ENCODE measurements around the gene PHAX. TPM values are rescaled to one million over a fixed set of nuclear protein-coding genes. Genes with fewer than 3 reads are reported as not detected.

PHAX gene
- total RNA-seq, 2 donors from 2014 or later = 22.2 to 40.7 TPM

GRCh38 chr5:126650463-126650862, 49.7 kb downstream of the PHAX start:
- Histone ChIP-seq H3K4me3 (no peak overlapping the region), H3K4me1 (replicated peaks) (no peaks in the 10 kb centered on the region), H3K27ac (no peak overlapping the region), H3K9me3 (no peaks in the 10 kb centered on the region), H3K27me3 (replicated peaks; ENCODE audit: insufficient read depth) (no peaks in the 10 kb centered on the region), H3K36me3 (no peaks in the 10 kb centered on the region)
- DNase-seq (ENCODE audit: low spot score) = no peak
- 92% methylated on average over 1 of the region's 1 CpG for WGBS
- intact Hi-C loops (cut with DNase I) = no loop called here
- TF ChIP-seq CTCF (IDR thresholded peaks at IDR 0.05) = no peak
- TF ChIP-seq POLR2A (IDR thresholded peaks at IDR 0.05) = no peak
- no peak for TF ChIP-seq POLR2AphosphoS5 (IDR thresholded peaks at IDR 0.05)

GRCh38 chr5:126651013-126651577, 50.3 kb downstream of the PHAX start:
- H3K4me1 ChIP-seq (replicated peaks) = no peaks in the 10 kb centered on the region
- H3K27me3 ChIP-seq (replicated peaks; ENCODE audit: insufficient read depth) = no peaks in the 10 kb centered on the region
- H3K4me3 ChIP-seq = no peak overlapping the region
- 55% methylated on average over 1 of the region's 1 CpG for WGBS
- intact Hi-C loops (cut with DNase I) = no loop called here
- no peaks in the 10 kb centered on the region for H3K9me3 ChIP-seq
- H3K27ac ChIP-seq = no peak overlapping the region
- DNase-seq (ENCODE audit: low spot score) = no peak
- no peaks in the 10 kb centered on the region for H3K36me3 ChIP-seq
- TF ChIP-seq CTCF (IDR thresholded peaks at IDR 0.05) = no peak
- no peak for TF ChIP-seq POLR2A (IDR thresholded peaks at IDR 0.05)
- no peak for TF ChIP-seq POLR2AphosphoS5 (IDR thresholded peaks at IDR 0.05)

GRCh38 chr5:126656401-126657007, 55.8 kb downstream of the PHAX start:
- WGBS = 1% methylated on average over 5 of the region's 5 CpGs
- Histone ChIP-seq H3K4me3 (no peak overlapping the region), H3K36me3 (no peaks in the 10 kb centered on the region), H3K27me3 (replicated peaks; ENCODE audit: insufficient read depth) (no peaks in the 10 kb centered on the region), H3K4me1 (replicated peaks) (no peaks in the 10 kb centered on the region), H3K27ac (no peak overlapping the region), H3K9me3 (no peaks in the 10 kb centered on the region)
- TF ChIP-seq CTCF (IDR thresholded peaks at IDR 0.05) (peak; percentile 23 to 69 (median 60)), POLR2AphosphoS5 (IDR thresholded peaks at IDR 0.05) (no peak)
- DNase-seq (ENCODE audit: low spot score) = no peak
- intact Hi-C loops (cut with DNase I) = no loop called here

- Histone ChIP-seq H3K27ac (no peak overlapping the region), H3K4me3 (no peak overlapping the region), H3K9me3 (no peaks in the 10 kb centered on the region), H3K4me1 (replicated peaks) (no peaks in the 10 kb centered on the region), H3K27me3 (replicated peaks; ENCODE audit: insufficient read depth) (no peaks in the 10 kb centered on the region), H3K36me3 (no peaks in the 10 kb centered on the region)
- intact Hi-C loops (cut with DNase I) = no loop called here
- DNase-seq (ENCODE audit: low spot score) = no peak
- TF ChIP-seq POLR2A (IDR thresholded peaks at IDR 0.05) = no peak
- no peak for TF ChIP-seq CTCF (IDR thresholded peaks at IDR 0.05)
- WGBS = 66% methylated on average over 5 of the region's 5 CpGs
Measured at GRCh38 chr5:126658561-126658960, 57.8 kb downstream of the PHAX start.

- DNase-seq (ENCODE audit: low spot score) = no peak
- Histone ChIP-seq H3K9me3 (no peaks in the 10 kb centered on the region), H3K4me3 (no peak overlapping the region), H3K4me1 (replicated peaks) (no peaks in the 10 kb centered on the region), H3K27me3 (replicated peaks; ENCODE audit: insufficient read depth) (no peaks in the 10 kb centered on the region), H3K27ac (no peak overlapping the region), H3K36me3 (no peaks in the 10 kb centered on the region)
- intact Hi-C loops (cut with DNase I) = no loop called here
- TF ChIP-seq POLR2AphosphoS5 (IDR thresholded peaks at IDR 0.05) (no peak), CTCF (IDR thresholded peaks at IDR 0.05) (no peak), POLR2A (IDR thresholded peaks at IDR 0.05) (no peak)
- 88% methylated on average over 2 of the region's 2 CpGs for WGBS
Measured at GRCh38 chr5:126659805-126660482, 59.2 kb downstream of the PHAX start.
